Calu3 (cell line): ENCODE measurements around the gene TMEM131L. TPM values are rescaled to one million over a fixed set of nuclear protein-coding genes. Genes with fewer than 3 reads are reported as not detected.
"Not testable (repeated sequence)": the region's sequence is repeated elsewhere in the genome, so short reads cannot be mapped to it uniquely, and the experiment has no call there.

Experiments
- Bru-seq: library from RNA; stranded (reverse); fragments of 400-500 nt; gene quantifications from one replicate; lab custom pipeline; 2021; lab: Mats Ljungman, UMichigan
- BruChase-seq, 2 experiments: library from RNA; stranded (reverse); fragments of 400-500 nt; gene quantifications; one replicate each; lab custom pipeline; 2021; lab: Mats Ljungman, UMichigan
- BruUV-seq: library from RNA; stranded (reverse); fragments of 400-500 nt; replicated peaks from 2 replicates; lab custom pipeline; 2021; lab: Mats Ljungman, UMichigan
- CTCF ChIA-PET: fragments of 300-600 bp; sonication (Branson Sonifier 250); formaldehyde crosslinking; loops from one replicate; lab custom pipeline; 2022; ENCODE audit warnings: antibody characterized with exemption; lab: Charles Lee
- DNase-seq: peaks from one replicate; pipeline ENCODE4 v3.0.0; 2022
- H3K27ac Mint-ChIP-seq: one replicate; pipeline ENCODE4 v1.8.0; 2022; ENCODE audit warnings: mixed read lengths; ENCODE audit not compliant: unreplicated experiment
- H3K27me3 Mint-ChIP-seq: one replicate; pipeline ENCODE4 v1.8.0; 2022; ENCODE audit warnings: mixed read lengths; ENCODE audit not compliant: unreplicated experiment
- H3K36me3 Mint-ChIP-seq: one replicate; pipeline ENCODE4 v1.8.0; 2022; ENCODE audit warnings: mild to moderate bottlenecking, moderate library complexity, mixed read lengths; ENCODE audit not compliant: insufficient read depth, unreplicated experiment
- H3K4me1 Mint-ChIP-seq: one replicate; pipeline ENCODE4 v1.8.0; 2022; ENCODE audit warnings: mild to moderate bottlenecking, low read depth, mixed read lengths; ENCODE audit not compliant: unreplicated experiment
- H3K4me3 Mint-ChIP-seq: one replicate; pipeline ENCODE4 v1.8.0; 2022; ENCODE audit warnings: mild to moderate bottlenecking, low read depth, moderate library complexity, mixed read lengths; ENCODE audit not compliant: unreplicated experiment
- H3K9me3 Mint-ChIP-seq: one replicate; pipeline ENCODE4 v1.8.0; 2022; ENCODE audit warnings: low read depth, mixed read lengths; ENCODE audit not compliant: unreplicated experiment
- intact Hi-C: fragments of 100-400 bp; cut with micrococcal nuclease; formaldehyde crosslinking; loops from one replicate; pipeline ENCODE4 v1.10.0; 2022; ENCODE audit not compliant: unreplicated experiment
- long read RNA-seq: library from polyadenylated mRNA; stranded (forward); transcript quantifications from one replicate; pipeline ENCODE4 v2.0.0, GENCODE V29; 2022
- total RNA-seq: library from RNA; stranded (reverse); gene quantifications from 2 replicates; pipeline ENCODE4 v1.2.3, GENCODE V29; 2022
- TF ChIP-seq, protein P1 (sequence below): fragments of 200-600 bp; IDR thresholded peaks from one replicate; pipeline ENCODE4 v1.8.0; 2022; ENCODE audit warnings: antibody characterized with exemption; ENCODE audit not compliant: unreplicated experiment

Gene TMEM131L, protein sequence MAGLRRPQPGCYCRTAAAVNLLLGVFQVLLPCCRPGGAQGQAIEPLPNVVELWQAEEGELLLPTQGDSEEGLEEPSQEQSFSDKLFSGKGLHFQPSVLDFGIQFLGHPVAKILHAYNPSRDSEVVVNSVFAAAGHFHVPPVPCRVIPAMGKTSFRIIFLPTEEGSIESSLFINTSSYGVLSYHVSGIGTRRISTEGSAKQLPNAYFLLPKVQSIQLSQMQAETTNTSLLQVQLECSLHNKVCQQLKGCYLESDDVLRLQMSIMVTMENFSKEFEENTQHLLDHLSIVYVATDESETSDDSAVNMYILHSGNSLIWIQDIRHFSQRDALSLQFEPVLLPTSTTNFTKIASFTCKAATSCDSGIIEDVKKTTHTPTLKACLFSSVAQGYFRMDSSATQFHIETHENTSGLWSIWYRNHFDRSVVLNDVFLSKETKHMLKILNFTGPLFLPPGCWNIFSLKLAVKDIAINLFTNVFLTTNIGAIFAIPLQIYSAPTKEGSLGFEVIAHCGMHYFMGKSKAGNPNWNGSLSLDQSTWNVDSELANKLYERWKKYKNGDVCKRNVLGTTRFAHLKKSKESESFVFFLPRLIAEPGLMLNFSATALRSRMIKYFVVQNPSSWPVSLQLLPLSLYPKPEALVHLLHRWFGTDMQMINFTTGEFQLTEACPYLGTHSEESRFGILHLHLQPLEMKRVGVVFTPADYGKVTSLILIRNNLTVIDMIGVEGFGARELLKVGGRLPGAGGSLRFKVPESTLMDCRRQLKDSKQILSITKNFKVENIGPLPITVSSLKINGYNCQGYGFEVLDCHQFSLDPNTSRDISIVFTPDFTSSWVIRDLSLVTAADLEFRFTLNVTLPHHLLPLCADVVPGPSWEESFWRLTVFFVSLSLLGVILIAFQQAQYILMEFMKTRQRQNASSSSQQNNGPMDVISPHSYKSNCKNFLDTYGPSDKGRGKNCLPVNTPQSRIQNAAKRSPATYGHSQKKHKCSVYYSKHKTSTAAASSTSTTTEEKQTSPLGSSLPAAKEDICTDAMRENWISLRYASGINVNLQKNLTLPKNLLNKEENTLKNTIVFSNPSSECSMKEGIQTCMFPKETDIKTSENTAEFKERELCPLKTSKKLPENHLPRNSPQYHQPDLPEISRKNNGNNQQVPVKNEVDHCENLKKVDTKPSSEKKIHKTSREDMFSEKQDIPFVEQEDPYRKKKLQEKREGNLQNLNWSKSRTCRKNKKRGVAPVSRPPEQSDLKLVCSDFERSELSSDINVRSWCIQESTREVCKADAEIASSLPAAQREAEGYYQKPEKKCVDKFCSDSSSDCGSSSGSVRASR (N-terminal part only)
- total RNA-seq (8.8 and 9.4 TPM in 2 replicates), Bru-seq, nascent RNA (percentile 59 among the genes with signal in this experiment), BruChase-seq, experiment 1, labeled RNA remaining after a 6-hour chase (percentile 47 among the genes with signal in this experiment), BruChase-seq, experiment 2, labeled RNA remaining after a 2-hour chase (percentile 47 among the genes with signal in this experiment)
- long read RNA-seq, full-length matches to known transcripts: 1 of 4 reads
- long read RNA-seq, partial matches to known transcripts: 1 of 4 reads
- long read RNA-seq, other reads (novel, unspliced or antisense): 2 of 4 reads

DNA sequence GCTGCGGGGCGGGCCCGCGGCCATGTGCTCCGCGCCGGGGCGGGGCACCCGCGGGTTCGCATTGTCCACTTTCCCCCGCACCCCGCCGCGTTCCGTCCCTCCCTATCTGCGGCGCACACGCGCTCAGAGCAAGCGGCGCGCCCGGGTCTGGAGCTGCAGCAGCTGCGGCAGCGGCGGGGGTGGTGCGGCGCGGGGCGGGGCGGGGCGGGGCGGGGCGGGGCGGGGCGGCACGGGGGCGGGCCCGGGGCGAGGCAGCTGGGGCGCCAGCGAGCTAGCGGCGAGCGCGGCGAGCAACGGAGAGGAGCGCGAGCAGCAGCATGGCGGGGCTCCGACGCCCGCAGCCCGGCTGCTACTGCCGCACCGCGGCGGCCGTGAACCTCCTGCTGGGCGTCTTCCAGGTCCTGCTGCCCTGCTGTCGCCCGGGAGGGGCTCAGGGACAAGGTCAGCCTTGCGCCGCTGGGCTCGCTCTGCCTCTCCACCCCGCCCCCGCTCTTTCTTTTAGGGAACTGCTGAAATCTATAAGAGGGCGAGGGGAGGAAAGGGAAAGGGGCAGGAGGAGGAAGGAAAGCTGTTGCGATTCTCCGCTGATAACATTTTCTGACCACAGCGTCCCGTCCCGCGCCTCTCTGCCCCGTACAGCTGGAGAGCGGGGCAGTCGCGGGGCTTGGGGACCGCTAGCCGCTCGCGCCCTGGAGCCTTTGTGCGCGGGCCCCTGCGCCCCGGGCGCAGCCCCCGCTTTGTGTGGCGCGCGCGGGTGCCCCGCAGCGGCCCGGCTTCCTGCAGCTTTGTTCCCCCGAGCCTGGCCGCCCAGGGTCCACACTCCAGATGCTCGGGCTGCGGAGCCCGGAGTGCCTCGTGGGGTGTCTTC lies at the start of gene TMEM131L:
TSS of gene TMEM131L (plus strand) at position 280 of the 868 bp plus-strand sequence. CDS start at position 318, 38 bp downstream.
- intact Hi-C loops: loop anchor here (10.0 kb wide), 1 partner anchor 108 kb away; no protein-coding TSS in a partner anchor
- H3K27me3 Mint-ChIP-seq: no peaks in the 10 kb centered on the region
- peak within 1 kb of the TSS; percentile 82 for H3K4me3 Mint-ChIP-seq
- H3K9me3 Mint-ChIP-seq: no peaks in the 10 kb centered on the region
- BruUV-seq: no TSS peak
- peaks cover 6% of the 10 kb centered on the region for H3K4me1 Mint-ChIP-seq
- CTCF ChIA-PET: interaction anchor here (1.3 to 1.7 kb wide), 3 partner anchors 17 to 108 kb away, joined by 4 to 8 read pairs (median 8); no protein-coding TSS in a partner anchor
- H3K36me3 Mint-ChIP-seq: peaks cover 16% of the 10 kb centered on the region
- peak; percentile 50 for DNase-seq
- TF ChIP-seq, protein P1, sequence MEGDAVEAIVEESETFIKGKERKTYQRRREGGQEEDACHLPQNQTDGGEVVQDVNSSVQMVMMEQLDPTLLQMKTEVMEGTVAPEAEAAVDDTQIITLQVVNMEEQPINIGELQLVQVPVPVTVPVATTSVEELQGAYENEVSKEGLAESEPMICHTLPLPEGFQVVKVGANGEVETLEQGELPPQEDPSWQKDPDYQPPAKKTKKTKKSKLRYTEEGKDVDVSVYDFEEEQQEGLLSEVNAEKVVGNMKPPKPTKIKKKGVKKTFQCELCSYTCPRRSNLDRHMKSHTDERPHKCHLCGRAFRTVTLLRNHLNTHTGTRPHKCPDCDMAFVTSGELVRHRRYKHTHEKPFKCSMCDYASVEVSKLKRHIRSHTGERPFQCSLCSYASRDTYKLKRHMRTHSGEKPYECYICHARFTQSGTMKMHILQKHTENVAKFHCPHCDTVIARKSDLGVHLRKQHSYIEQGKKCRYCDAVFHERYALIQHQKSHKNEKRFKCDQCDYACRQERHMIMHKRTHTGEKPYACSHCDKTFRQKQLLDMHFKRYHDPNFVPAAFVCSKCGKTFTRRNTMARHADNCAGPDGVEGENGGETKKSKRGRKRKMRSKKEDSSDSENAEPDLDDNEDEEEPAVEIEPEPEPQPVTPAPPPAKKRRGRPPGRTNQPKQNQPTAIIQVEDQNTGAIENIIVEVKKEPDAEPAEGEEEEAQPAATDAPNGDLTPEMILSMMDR: no peak
- H3K27ac Mint-ChIP-seq: peak within 1 kb of the TSS; percentile 62

DNA sequence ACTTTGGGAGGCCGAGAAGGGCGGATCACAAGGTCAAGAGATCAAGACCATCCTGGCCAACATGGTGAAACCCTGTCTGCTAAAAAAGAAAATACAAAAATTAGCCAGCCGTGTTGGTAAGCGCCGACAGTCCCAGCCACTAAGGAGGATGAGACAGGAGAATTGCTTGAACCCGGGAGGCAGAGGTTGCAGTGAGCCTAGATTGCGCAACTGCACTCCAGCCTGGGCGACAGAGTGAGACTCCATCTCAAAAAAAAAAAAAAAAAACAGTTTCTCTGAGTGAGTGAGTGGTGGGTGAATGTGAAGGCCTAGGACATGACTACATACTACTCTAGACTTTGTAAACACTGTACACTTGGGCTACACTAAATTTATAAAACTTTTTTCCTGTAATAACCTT lies 49.7 kb upstream of the TMEM131L start:
- H3K9me3 Mint-ChIP-seq, H3K27ac Mint-ChIP-seq, BruUV-seq, intact Hi-C loops, H3K4me3 Mint-ChIP-seq, CTCF ChIA-PET, H3K36me3 Mint-ChIP-seq, DNase-seq, H3K27me3 Mint-ChIP-seq, H3K4me1 Mint-ChIP-seq: not testable (repeated sequence)

DNA sequence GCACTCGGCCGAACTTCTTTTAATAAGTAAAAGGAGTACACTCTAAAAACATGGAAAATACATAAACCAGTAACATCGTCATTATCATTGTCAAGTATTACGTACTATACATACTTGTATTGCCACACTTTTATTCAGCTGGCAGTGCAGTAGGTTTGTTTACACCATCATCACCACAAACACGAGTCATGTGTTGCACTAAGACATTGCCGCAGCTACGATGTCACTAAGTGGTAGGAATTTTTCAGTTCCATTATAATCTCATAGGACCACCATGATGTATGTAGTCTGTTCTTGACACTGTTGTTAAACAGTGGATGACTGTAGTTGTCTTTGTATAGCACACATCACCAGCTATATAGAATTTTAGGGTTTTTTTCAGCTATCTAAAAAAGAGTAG lies 48.0 kb upstream of the TMEM131L start:
- no peak for DNase-seq
- Mint-ChIP-seq H3K4me3 (no peak overlapping the region), H3K27me3 (no peaks in the 10 kb centered on the region), H3K4me1 (no peaks in the 10 kb centered on the region), H3K36me3 (no peaks in the 10 kb centered on the region), H3K27ac (no peak overlapping the region), H3K9me3 (no peaks in the 10 kb centered on the region)
- CTCF ChIA-PET: no interaction called here
- BruUV-seq: no TSS peak
- intact Hi-C loops: no loop called here
- TF ChIP-seq, protein P1: no peak

GRCh38 chr4:153418558-153418957 lies 47.6 kb upstream of the TMEM131L start:
- Mint-ChIP-seq H3K27me3 (no peaks in the 10 kb centered on the region), H3K4me3 (no peak overlapping the region), H3K9me3 (no peaks in the 10 kb centered on the region), H3K27ac (no peak overlapping the region), H3K4me1 (no peaks in the 10 kb centered on the region), H3K36me3 (no peaks in the 10 kb centered on the region)
- CTCF ChIA-PET: no interaction called here
- TF ChIP-seq, protein P1: no peak
- no TSS peak for BruUV-seq
- no peak for DNase-seq
- intact Hi-C loops: no loop called here
